NCI-H2196 (cell line): ENCODE results near the gene DAGLA.

Experiments used
- DNase-seq: peaks from one replicate; lab custom pipeline; 2025; ENCODE audit not compliant: unreplicated experiment; lab: John Stamatoyannopoulos, UW

DAGLA gene

DNA sequence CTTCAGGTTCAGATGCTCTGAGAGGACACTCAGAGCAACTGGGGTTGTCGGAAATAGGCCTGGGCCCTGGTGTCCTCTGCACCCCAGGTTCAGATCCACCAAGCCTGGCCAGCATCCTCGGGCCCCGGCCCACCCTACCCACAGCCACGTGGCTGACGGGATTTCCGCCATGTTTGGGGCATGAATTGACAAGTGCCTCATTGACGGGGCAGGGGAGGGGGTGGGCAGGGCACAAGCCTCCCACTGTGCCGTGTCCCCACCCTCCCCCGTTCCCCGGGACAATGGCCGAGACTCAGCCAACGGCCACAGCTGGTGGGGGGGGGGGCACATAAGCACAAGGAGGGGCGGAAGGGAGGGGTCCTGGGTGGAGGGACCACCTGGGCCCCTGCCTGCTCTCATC lies 80.8 kb downstream of the DAGLA start:
- no peak for DNase-seq

DNA sequence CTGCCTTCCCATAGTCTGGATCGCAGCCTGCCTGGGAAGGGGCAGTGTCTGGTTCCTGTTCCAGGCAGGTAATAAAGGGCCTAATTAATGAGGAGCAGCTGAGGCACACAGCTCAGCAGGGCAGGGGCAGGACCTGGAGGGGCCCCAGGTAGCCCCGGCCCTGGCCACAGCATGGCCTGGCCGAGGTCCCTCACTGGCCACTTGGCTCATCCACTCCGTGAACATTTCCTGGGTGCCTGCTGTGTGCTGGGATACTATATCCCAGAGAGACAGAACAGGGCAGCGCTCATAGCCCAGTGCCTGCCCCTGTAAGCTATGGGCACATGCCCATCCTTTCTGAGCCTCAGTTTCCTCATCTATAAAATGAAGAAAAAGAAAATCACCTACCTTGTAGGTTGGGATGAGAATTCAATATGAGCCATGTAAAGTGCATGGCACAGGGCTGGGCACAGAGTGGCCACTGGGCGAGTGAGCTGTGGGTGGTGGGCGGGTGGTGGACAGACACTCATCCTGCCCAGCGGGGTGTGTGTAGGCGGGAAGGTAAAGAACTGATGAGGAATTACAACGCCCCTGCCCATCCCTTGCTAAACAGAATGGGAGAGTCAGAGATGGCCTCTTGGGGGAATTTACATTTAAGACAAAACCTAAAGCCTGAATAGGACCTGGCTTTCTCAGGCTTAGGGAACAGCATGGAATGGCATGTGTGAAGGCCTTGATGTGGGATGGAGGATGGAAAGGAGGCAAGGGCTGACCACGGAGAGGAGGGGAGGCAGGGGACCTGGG lies 81.4 kb downstream of the DAGLA start:
- DNase-seq: no peak

DNA sequence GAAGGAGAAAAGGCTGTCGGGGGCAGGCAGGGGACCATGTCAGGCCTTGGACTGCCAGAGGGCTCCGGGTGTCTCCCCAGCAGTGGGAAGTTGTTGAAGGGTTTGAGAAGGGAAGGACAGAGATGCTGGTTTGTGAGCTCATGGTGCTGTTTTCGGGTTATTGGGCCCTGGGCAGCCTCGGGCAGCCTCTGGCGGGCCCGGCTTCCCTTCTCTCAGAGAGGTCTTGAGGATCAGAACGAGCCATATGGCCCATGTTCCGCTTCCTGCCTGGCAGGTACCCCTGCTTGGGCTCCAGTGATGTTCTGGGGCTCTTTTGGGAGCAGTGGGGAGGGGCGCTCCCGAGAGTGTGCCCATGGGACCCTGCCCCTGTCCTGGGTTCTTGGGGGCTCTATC lies 82.0 kb downstream of the DAGLA start:
- DNase-seq: no peak

DNA sequence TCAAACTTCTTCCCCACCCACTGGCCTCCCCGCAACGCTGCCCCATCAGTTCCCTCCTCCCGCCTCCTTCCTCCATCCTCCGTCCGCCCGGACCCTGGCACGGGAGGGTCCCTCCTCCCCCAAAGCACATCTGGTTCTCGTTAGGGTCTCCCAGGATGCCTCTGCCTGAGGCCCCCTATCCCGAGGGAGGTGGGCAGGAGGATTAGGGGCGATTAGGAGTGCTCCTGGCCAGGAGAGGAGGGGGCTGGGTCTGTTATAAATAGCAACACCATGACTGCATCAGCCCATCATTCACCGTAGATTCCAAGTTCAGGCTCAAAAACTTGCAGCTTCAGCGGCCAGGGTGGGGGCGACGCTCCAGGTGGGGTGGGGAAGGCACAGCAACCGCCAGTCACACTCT lies 82.6 kb downstream of the DAGLA start:
- no peak for DNase-seq

DNA sequence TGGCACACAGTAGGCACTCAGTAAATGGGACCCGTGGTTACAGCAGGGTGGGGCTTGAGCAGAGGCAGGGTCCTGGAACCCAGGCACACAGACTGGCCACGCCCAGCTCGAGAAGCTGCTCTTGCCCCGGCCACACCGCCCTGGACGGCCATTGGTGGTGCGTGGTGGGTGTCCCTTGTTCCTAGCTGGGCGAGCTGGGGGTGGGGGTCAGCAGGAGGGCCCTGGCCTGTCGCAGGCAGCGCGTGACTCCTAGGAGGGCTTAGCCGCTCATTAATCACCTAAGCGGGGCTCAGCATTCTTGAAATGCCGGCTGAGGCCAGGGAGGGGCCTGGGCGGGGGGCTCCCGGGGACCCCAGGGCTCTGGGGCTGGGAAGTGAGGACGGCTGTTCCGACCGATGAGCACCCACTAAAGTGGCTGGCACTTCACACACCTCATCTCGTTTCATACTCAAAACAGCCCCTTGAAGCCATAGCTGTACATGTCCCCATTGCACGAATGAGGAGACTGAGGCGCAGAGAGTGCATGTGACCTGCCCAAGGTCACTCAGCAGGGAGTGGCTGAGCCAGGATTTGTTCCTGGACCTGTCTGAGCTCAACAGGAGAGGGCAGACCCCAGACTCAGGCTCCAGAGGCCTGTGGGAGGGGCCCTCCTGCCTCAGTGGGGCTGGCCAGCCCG lies 83.9 kb downstream of the DAGLA start:
- DNase-seq: no peak

DNA sequence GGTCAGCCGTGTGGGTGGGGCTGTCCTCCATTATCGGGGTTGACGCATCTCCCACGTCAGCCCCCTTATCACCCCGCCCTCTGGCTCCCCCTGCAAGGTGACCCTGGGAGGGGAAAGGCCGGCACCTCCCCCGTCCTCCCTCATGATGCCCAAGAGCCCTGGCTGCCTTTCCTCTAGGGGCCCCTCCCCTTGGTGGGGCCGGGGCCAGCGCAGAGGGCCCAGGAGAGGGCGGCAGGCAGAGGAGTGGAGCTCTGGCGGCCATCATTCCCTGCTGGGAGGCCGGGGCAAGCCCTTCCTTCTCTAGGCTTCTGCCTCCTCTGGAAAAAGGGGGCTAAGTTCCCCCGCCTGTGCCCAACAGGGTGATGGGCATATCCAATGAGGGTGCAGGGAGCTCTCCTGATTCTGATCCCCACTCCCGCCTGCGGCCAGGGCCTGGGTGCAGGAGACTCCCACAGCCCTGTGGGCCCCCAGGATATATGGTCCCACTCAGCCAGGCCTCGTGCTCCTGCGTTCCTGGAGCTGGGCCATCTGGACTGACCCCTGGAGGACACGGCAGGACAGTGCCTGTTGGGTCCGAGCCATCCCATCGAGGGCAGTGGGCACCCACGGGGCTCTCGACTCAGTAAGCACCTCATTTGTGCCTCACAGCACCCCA lies 84.5 kb downstream of the DAGLA start:
- DNase-seq: no peak

DNA sequence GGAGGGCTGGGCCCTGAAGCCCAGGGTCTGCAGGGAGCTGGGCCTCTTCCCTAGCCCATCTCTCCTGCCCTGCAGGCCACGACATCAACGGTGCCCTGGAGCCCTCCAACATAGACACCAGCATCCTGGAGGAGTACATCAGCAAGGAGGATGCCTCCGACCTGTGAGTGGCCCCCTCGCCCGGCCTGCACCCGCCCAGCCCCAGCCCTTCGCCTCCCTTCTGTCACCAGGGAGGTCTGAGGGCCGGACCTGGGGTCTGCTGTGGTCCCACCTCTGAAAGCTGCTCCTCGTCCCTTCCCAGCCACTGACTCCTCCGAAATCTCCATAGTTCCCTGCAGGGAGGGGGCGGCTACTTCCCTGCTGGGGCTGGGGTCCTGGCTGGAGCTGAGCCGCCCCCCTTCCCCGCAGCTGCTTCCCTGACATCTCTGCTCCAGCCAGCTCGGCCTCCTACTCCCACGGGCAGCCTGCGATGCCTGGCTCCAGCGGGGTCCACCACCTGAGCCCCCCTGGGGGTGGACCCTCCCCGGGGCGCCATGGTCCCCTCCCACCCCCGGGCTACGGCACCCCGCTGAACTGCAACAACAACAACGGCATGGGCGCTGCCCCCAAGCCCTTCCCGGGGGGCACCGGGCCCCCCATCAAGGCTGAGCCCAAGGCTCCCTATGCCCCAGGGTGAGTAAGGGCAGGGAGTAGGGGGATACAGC lies 85.5 kb downstream of the DAGLA start:
- DNase-seq: no peak

DNA sequence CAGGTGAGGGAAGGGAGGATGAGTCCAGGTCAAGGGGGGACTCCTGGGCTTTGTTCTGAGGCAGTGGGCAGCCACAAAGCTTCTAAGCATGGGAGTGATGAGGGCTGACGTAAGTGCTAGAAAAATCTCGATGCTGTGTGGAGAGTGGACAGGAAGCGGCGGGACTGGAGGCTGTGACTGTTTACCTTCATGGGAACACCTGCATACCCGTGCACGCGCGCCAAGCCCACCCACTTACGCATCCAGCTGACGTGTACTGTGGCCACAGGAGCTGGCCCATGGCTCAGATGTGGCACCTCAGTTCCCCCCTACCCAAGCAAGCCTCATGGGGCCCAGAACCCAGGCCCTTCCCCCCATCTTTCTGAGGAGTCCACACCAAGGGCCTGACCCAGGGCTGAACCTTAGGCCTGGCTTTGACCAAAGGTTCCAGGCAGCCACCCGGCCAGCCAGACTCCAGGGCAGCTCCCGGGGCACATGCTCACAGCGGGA lies 86.2 kb downstream of the DAGLA start:
- no peak for DNase-seq

DNA sequence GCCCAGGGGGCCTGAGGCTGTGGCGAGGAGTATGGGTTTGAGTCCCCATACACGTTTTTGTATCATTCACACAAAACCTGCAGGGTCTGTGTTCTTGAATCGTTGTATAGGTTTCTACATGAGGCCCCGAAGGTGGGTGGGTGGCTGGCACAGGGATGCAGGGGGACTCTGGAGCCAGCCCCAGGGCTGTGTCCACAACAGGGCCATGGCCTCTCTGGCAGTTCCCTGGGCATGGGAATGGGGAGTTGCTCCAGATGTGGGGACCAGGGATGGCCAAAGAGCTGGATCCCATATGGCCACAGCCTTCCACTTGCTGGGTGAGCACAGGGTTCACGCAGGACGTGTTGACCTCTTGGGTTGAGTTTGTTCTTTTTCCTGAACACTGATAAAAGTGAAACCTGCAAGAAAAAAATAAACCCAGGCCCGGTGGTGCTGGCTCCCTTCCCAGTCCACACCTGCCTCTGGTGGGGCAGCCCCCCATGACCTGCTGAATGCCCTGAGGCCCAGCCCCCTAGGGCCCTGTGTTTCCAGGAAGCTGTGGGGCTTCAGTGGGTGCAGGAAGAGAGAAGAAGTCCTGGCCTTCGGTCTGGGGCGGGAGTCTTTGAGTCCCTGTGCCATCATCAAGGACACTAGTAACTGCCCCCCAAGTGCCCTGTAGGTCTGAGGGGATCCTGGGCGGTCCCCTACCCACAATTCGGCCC lies 88.3 kb downstream of the DAGLA start:
- DNase-seq: no peak

DNA sequence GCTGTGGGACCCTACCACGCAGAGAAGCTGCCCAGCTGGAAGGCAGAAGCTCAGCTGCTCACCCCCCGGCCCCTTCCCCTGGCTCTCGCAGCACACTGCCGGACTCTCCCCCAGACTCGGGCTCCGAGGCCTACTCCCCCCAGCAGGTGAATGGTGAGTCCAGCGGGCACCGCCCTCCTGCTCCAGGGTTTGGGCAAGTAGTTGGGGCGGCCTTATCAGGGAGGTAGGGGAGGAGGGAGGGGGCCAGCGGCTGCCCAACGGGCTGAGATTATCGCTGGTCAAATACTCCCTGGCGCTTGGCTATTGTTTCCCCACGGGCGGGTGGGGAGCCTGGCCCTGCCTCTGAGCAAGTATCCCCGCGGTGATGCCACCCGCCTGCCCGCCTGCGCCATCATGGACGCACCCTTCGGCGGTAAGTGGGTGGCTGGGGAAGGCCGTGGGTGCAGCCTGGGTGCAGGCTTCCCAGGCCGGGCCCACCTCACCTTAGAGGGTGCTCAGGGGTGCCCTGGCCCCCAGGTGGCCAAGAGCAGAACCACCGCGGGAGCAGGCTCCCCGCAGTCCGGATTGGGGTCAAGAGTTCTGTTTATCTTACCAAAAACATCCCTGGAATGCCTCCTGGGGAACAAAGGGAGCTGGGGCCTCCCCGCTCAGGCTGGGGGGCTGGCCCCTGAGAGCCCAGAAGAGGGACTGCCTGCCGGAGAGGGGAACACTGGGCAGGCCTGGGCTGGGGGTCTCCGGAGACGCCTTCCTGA lies 89.2 kb downstream of the DAGLA start:
- DNase-seq: no peak

DNA sequence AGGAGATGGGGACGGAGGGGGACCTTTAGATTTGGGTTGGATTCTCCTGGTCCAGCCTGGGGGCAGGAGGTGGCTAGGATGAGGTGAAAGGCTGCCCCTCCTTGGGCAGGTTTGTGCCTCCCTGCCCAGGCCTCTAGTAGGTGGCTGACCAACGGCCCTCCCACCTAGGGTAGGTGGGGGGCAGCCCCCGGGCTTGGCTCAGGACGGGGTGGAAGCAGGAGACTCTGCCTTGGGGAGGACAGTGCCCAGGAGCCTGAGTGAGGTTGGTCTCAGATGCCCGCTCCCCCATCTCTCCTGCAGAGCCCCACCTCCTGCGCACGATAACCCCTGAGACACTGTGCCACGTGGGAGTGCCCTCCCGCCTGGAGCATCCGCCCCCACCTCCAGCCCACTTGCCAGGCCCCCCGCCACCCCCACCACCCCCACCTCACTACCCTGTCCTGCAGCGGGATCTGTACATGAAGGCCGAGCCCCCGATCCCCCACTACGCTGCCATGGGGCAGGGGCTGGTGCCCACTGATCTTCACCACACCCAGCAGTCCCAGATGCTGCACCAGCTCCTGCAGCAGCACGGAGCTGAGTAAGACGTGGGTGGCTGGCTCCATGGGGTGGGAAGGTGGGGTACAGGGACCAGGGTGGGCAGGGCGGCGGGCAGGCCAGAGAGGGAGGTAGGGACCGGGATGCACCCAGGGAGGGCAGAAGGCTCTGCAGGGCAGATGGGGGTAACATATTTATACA lies 89.9 kb downstream of the DAGLA start:
- no peak for DNase-seq

DNA sequence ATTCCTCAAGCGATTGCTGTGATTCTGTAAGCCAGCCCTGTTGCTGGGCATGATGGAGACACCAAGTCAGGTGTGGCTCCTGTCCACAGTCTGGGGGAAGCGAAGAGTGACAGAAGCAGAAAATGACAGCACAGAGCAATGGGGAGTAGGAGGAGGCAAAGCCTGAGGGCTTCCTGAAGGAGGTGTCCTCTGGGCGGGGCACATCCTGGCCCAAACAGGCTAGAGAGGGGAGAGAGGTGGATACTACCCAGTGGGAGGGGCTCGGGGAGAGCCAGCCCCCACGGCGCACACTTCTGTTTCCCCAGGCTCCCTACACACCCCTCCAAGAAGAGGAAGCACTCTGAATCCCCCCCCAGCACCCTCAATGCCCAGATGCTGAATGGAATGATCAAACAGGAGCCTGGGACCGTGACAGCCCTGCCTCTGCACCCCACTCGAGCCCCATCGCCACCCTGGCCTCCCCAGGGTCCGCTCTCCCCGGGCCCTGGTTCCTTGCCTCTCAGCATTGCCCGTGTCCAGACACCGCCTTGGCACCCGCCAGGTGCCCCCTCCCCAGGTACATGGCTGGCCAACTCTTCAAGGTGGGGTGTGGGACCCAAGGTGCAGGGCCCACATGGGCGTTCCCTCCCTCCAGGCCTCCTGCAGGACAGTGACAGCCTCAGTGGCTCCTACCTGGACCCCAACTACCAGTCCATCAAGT lies 91.2 kb downstream of the DAGLA start:
- no peak for DNase-seq

DNA sequence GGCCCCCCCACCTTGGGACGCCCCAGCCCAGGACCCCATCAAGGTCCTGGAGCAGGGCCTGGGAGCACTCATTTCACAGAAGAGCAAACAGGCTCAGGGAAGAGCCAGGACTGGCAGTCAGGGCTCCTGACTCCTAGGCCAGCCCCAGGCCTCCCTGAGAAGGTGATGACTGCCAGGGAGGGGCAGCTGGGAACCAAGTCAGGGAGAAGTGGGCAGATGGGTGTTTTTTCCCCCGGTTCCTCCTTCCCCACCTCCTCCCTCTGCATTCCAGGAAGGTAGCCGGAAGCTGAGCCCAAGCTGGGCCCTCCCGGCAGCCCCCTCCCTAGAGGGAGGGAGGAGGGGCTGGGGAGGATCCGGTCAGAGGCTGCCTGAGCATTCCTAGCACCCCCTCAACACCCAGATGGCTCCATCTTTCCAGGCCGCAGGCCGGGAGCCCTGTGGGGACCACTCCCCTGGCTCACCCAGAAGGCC lies 91.8 kb downstream of the DAGLA start:
- DNase-seq: no peak

DNA sequence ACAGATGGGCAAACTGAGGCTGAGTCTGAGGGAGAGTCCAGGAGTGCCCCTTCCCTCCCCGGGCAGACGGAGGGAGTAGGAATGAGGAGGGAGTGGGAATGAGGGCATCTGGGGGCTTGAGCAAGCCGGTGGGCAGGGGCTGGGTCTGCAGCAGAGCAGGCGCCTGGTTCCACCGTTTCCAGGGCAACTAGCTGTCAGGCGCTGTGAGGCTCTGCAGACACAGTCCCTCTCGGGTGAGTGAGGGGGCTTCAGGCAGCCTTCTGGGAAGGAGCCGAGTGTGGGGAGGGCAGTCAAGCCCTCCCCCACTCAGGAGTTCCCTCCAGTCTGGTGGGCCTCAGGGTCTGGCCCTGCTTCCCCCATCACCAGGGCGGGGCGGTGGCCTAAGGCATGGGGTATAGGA lies 93.2 kb downstream of the DAGLA start:
- DNase-seq: no peak

DNA sequence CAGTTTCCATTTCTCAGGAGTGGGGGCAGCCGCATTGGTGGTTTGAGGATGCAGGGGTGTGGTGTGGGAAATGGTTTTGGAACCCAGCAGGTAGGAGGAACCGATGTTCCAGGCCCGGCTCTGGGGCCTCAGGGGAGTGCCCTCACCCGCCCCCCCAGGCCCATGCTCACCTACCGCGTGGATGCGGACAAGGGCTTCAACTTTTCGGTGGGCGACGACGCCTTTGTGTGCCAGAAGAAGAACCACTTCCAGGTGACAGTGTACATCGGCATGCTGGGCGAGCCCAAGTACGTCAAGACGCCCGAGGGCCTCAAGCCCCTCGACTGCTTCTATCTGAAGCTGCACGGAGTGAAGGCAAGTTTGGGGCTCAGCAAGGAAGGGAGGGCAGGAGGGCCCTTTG lies 93.6 kb downstream of the DAGLA start:
- DNase-seq: no peak

DNA sequence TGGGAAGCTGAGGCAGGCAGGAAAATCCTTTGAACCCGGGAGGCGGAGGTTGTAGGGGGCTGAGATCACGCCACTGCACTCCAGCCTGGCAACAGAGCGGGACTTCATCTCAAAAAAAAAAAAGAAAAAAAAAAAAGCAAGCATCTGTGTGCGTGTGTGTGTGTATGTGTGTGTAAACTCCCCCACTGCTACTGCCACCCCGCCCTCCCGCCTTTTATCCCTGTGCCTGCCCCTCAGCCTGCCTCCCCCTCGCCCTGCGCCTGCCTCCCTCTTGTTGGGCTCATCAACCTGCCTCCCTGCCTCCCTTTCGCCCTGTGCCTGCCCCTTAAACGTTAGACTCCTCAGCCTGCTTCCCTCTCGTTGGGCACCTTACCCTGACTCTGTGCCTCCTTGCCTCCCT lies 94.2 kb downstream of the DAGLA start:
- DNase-seq: no peak

DNA sequence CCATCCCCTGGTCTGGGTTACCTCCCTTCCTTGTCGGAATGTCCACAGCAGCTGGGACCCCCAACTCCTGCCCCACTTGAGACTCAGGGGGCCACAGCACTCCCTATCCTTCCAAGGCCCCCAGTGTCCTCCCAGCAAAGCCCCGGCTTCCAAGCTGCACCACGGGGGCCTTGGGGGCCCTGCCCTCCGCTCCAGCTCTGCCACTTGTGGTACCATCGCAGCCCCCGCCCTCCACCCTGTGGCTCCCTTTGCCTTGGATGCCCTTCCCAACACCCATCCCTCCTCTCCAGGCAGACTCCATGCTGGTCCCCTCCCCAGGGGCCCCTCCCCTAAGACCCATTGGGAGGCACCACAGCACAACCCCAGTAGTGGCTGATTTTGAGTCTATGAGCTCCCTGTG lies 94.9 kb downstream of the DAGLA start:
- no peak for DNase-seq

DNA sequence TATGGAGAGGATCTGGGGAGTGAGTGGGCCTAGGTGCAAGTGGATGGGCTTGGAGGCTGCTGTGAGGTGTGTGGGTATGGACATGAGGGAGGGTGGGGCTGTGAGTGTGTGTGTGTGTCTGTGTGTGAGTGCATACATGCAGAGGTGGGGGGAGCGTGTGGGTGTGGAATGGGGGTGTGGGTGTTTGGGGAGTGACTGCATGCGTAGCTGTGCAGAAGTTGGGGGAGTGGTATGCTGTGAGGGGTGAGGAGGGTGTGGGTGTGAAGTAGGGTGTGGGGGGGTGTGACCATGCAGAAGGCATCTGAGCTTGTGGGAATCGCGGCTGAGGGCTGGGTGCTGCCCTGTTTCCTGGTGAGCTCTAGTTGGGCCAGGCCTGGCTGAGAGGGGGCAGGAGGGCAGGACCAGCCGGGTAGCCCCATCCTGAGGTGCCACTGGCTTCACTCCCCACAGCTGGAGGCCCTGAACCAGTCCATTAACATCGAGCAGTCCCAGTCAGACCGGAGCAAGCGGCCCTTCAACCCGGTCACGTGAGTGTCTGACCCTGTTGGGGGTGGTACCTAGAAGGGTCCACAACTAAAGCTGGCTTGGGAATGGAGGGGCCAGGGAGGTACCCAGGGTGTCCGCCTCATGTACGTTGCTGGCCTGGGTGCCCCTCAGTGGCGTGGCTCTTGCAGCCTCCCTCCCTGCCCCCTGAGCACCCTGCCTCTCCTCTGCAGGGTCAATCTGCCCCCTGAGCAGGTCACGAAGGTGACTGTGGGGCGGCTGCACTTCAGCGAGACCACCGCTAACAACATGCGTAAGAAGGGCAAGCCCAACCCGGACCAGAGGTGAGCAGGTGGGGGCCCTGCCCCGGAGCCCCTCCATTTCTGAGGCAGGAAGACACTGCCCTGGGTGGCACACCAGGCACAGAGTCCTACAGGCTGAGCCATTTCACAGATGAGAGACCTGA lies 95.7 kb downstream of the DAGLA start:
- no peak for DNase-seq
